Activated CD4-positive, alpha-beta memory T cell treated with anti-CD3 and anti-CD28 coated beads, Interleukin-2, amount 10 ng/mL, durations not matched to agents 7 days and 5 days (primary cell): ENCODE results near the gene LPP. TPM values are rescaled to one million over a fixed set of nuclear protein-coding genes. Genes with fewer than 3 reads are reported as not detected.

ENCODE experiments used
- CTCF ChIA-PET: fragments of 350-600 bp; sonication (Branson Sonifier 250); formaldehyde crosslinking; loops from one replicate; lab custom pipeline; 2021; ENCODE audit warnings: antibody characterized with exemption, inconsistent platforms; lab: Charles Lee
- POLR2A ChIA-PET: fragments of 350-600 bp; sonication (Branson Sonifier 250); formaldehyde crosslinking; loops from one replicate; lab custom pipeline; 2021; ENCODE audit warnings: antibody characterized with exemption; lab: Charles Lee
- DNase-seq: peaks from one replicate; pipeline ENCODE4 v3.0.0-alpha.2; 2020
- H3K27ac Mint-ChIP-seq: one replicate; pipeline ENCODE4 v1.8.0; 2021; ENCODE audit warnings: mild to moderate bottlenecking, mixed read lengths
- H3K27me3 Mint-ChIP-seq: one replicate; pipeline ENCODE4 v1.8.0; 2021; ENCODE audit warnings: mixed read lengths
- H3K36me3 Mint-ChIP-seq: one replicate; pipeline ENCODE4 v1.8.0; 2021; ENCODE audit warnings: low read depth, mixed read lengths
- H3K4me1 Mint-ChIP-seq: one replicate; pipeline ENCODE4 v1.8.0; 2021; ENCODE audit warnings: mixed read lengths
- H3K4me3 Mint-ChIP-seq: one replicate; pipeline ENCODE4 v1.8.0; 2021; ENCODE audit warnings: mild to moderate bottlenecking, mixed read lengths
- H3K9me3 Mint-ChIP-seq: one replicate; pipeline ENCODE4 v1.8.0; 2021; ENCODE audit warnings: mixed read lengths
- total RNA-seq, 2 experiments: library from RNA; stranded (reverse); gene quantifications; one replicate each; pipeline ENCODE4 v1.2.3, GENCODE V29; 2021

The LPP gene
- total RNA-seq, 2 experiments from 2014 or later = 51.4 to 52.4 TPM

- H3K27ac Mint-ChIP-seq = no peak overlapping the region
- POLR2A ChIA-PET = interaction anchor here (0.8 kb wide), 1 partner anchor 22 kb away, joined by 3 read pairs; no protein-coding TSS in a partner anchor
- no peak for DNase-seq
- CTCF ChIA-PET = interaction anchor here (0.9 kb wide), 1 partner anchor 437 kb away, joined by 3 read pairs; no protein-coding TSS in a partner anchor
- H3K9me3 Mint-ChIP-seq = no peaks in the 10 kb centered on the region
- no peak overlapping the region for H3K4me3 Mint-ChIP-seq
- peaks cover 39% of the 10 kb centered on the region for H3K36me3 Mint-ChIP-seq
- no peaks in the 10 kb centered on the region for H3K27me3 Mint-ChIP-seq
- H3K4me1 Mint-ChIP-seq = peaks cover 38% of the 10 kb centered on the region
These were observed 22.9 kb downstream of the LPP start for GRCh38 chr3:188176884-188177283.

GRCh38 chr3:188177721-188178120, 23.8 kb downstream of the LPP start:
- H3K27ac Mint-ChIP-seq = no peak overlapping the region
- no peak for DNase-seq
- H3K9me3 Mint-ChIP-seq = no peaks in the 10 kb centered on the region
- H3K4me3 Mint-ChIP-seq = no peak overlapping the region
- peaks cover 38% of the 10 kb centered on the region for H3K4me1 Mint-ChIP-seq
- CTCF ChIA-PET = no interaction called here
- peaks cover 39% of the 10 kb centered on the region for H3K36me3 Mint-ChIP-seq
- POLR2A ChIA-PET = interaction anchor here (0.8 kb wide), 1 partner anchor 434 kb away, joined by 3 read pairs; no protein-coding TSS in a partner anchor
- H3K27me3 Mint-ChIP-seq = no peaks in the 10 kb centered on the region

- H3K27me3 Mint-ChIP-seq = no peaks in the 10 kb centered on the region
- H3K9me3 Mint-ChIP-seq = no peaks in the 10 kb centered on the region
- CTCF ChIA-PET = no interaction called here
- POLR2A ChIA-PET = no interaction called here
- H3K36me3 Mint-ChIP-seq = peaks cover 39% of the 10 kb centered on the region
- H3K27ac Mint-ChIP-seq = no peak overlapping the region
- peaks cover 37% of the 10 kb centered on the region for H3K4me1 Mint-ChIP-seq
- no peak for DNase-seq
- H3K4me3 Mint-ChIP-seq = no peak overlapping the region
These were observed 24.5 kb downstream of the LPP start for GRCh38 chr3:188178293-188178936.

GRCh38 chr3:188179006-188179966, 25.3 kb downstream of the LPP start:
- ChIA-PET CTCF (interaction anchor here (0.9 kb wide), 1 partner anchor 434 kb away, joined by 4 read pairs; the partner anchor contains the start of gene BCL6), POLR2A (interaction anchor here (1.1 kb wide), 1 partner anchor 29 kb away, joined by 3 read pairs; no protein-coding TSS in a partner anchor)
- Mint-ChIP-seq H3K9me3 (no peaks in the 10 kb centered on the region), H3K36me3 (peaks cover 34% of the 10 kb centered on the region), H3K4me3 (no peak overlapping the region), H3K27me3 (no peaks in the 10 kb centered on the region), H3K27ac (no peak overlapping the region), H3K4me1 (peaks cover 32% of the 10 kb centered on the region)
- DNase-seq = no peak

- ChIA-PET CTCF (interaction anchor here (0.9 kb wide), 1 partner anchor 434 kb away, joined by 4 read pairs; the partner anchor contains the start of gene BCL6), POLR2A (interaction anchor here (1.1 kb wide), 1 partner anchor 30 kb away, joined by 3 read pairs; no protein-coding TSS in a partner anchor)
- Mint-ChIP-seq H3K4me1 (peaks cover 26% of the 10 kb centered on the region), H3K4me3 (no peak overlapping the region), H3K36me3 (peaks cover 29% of the 10 kb centered on the region), H3K27ac (no peak overlapping the region), H3K9me3 (no peaks in the 10 kb centered on the region), H3K27me3 (peaks cover 2% of the 10 kb centered on the region)
- no peak for DNase-seq
These were observed 26.2 kb downstream of the LPP start for GRCh38 chr3:188180114-188180513.

GRCh38 chr3:188183452-188183851, 29.5 kb downstream of the LPP start:
- H3K9me3 Mint-ChIP-seq = no peaks in the 10 kb centered on the region
- POLR2A ChIA-PET = no interaction called here
- H3K36me3 Mint-ChIP-seq = peaks cover 23% of the 10 kb centered on the region
- no peak for DNase-seq
- peaks cover 2% of the 10 kb centered on the region for H3K27me3 Mint-ChIP-seq
- CTCF ChIA-PET = interaction anchor here (0.8 to 1.5 kb wide), 3 partner anchors 142 to 443 kb away, joined by 3 to 4 read pairs (median 3); no protein-coding TSS in a partner anchor
- no peak overlapping the region for H3K27ac Mint-ChIP-seq
- H3K4me1 Mint-ChIP-seq = peaks cover 27% of the 10 kb centered on the region
- H3K4me3 Mint-ChIP-seq = no peak overlapping the region

- CTCF ChIA-PET = interaction anchor here (0.8 to 1.5 kb wide), 3 partner anchors 18 to 441 kb away, joined by 3 read pairs; no protein-coding TSS in a partner anchor
- DNase-seq = no peak
- Mint-ChIP-seq H3K36me3 (peaks cover 23% of the 10 kb centered on the region), H3K27me3 (peaks cover 2% of the 10 kb centered on the region), H3K4me3 (no peak overlapping the region), H3K4me1 (peaks cover 25% of the 10 kb centered on the region), H3K9me3 (no peaks in the 10 kb centered on the region), H3K27ac (no peak overlapping the region)
- POLR2A ChIA-PET = no interaction called here
These were observed 30.2 kb downstream of the LPP start for GRCh38 chr3:188184160-188184559.

GRCh38 chr3:188184649-188185048, 30.7 kb downstream of the LPP start:
- H3K4me3 Mint-ChIP-seq = no peak overlapping the region
- H3K27me3 Mint-ChIP-seq = peaks cover 2% of the 10 kb centered on the region
- ChIA-PET POLR2A (no interaction called here), CTCF (interaction anchor here (0.6 to 1.5 kb wide), 3 partner anchors 17 to 442 kb away, joined by 3 to 4 read pairs (median 3); no protein-coding TSS in a partner anchor)
- H3K9me3 Mint-ChIP-seq = no peaks in the 10 kb centered on the region
- H3K27ac Mint-ChIP-seq = no peak overlapping the region
- DNase-seq = no peak
- peaks cover 20% of the 10 kb centered on the region for H3K36me3 Mint-ChIP-seq
- peaks cover 21% of the 10 kb centered on the region for H3K4me1 Mint-ChIP-seq

- ChIA-PET POLR2A (no interaction called here), CTCF (interaction anchor here (0.6 kb wide), 1 partner anchor 655 kb away, joined by 3 read pairs; no protein-coding TSS in a partner anchor)
- no peak for DNase-seq
- peaks cover 2% of the 10 kb centered on the region for H3K27me3 Mint-ChIP-seq
- peaks cover 19% of the 10 kb centered on the region for H3K36me3 Mint-ChIP-seq
- no peaks in the 10 kb centered on the region for H3K9me3 Mint-ChIP-seq
- no peak overlapping the region for H3K27ac Mint-ChIP-seq
- H3K4me1 Mint-ChIP-seq = peaks cover 25% of the 10 kb centered on the region
- H3K4me3 Mint-ChIP-seq = no peak overlapping the region
These were observed 31.8 kb downstream of the LPP start for GRCh38 chr3:188185717-188186251.

GRCh38 chr3:188187053-188187452, 33.1 kb downstream of the LPP start:
- Mint-ChIP-seq H3K36me3 (peaks cover 25% of the 10 kb centered on the region), H3K4me1 (peaks cover 25% of the 10 kb centered on the region), H3K27me3 (peaks cover 2% of the 10 kb centered on the region), H3K4me3 (no peak overlapping the region), H3K9me3 (no peaks in the 10 kb centered on the region), H3K27ac (no peak overlapping the region)
- POLR2A ChIA-PET = no interaction called here
- DNase-seq = no peak
- CTCF ChIA-PET = interaction anchor here (1.0 kb wide), 1 partner anchor 17 kb away, joined by 3 read pairs; no protein-coding TSS in a partner anchor

GRCh38 chr3:188188911-188189310, 35.0 kb downstream of the LPP start:
- Mint-ChIP-seq H3K4me3 (no peak overlapping the region), H3K36me3 (peaks cover 39% of the 10 kb centered on the region), H3K27me3 (peaks cover 2% of the 10 kb centered on the region), H3K4me1 (peaks cover 25% of the 10 kb centered on the region), H3K27ac (no peak overlapping the region), H3K9me3 (no peaks in the 10 kb centered on the region)
- DNase-seq = no peak
- ChIA-PET CTCF (no interaction called here), POLR2A (no interaction called here)

- DNase-seq = no peak
- Mint-ChIP-seq H3K36me3 (peaks cover 45% of the 10 kb centered on the region), H3K9me3 (no peaks in the 10 kb centered on the region), H3K4me3 (no peak overlapping the region), H3K27ac (no peak overlapping the region), H3K4me1 (peaks cover 19% of the 10 kb centered on the region), H3K27me3 (no peaks in the 10 kb centered on the region)
- ChIA-PET POLR2A (no interaction called here), CTCF (interaction anchor here (0.5 kb wide), 1 partner anchor 61 kb away, joined by 3 read pairs; no protein-coding TSS in a partner anchor)
These were observed 37.5 kb downstream of the LPP start for GRCh38 chr3:188191460-188191859.
